Mucosa of stomach (tissue), 1 donor: ENCODE measurements around the gene SORBS1.

Source experiments
- H3K27me3 ChIP-seq: one replicate; pipeline ENCODE4 v1.7.0; 2013; ENCODE audit warnings: mild to moderate bottlenecking, low read length; ENCODE audit not compliant: control insufficient read depth, insufficient read depth
- H3K36me3 ChIP-seq: one replicate; pipeline ENCODE4 v1.7.0; 2013; ENCODE audit warnings: low read length; ENCODE audit not compliant: control insufficient read depth, insufficient read depth
- H3K4me1 ChIP-seq: one replicate; pipeline ENCODE4 v1.7.0; 2013; ENCODE audit warnings: mild to moderate bottlenecking, low read length; ENCODE audit not compliant: control insufficient read depth, insufficient read depth
- H3K4me3 ChIP-seq: one replicate; pipeline ENCODE4 v1.7.0; 2013; ENCODE audit warnings: low read length
- H3K9ac ChIP-seq: one replicate; pipeline ENCODE4 v1.7.0; 2013; ENCODE audit warnings: mild to moderate bottlenecking, low read length, moderate library complexity
- H3K9me3 ChIP-seq: one replicate; pipeline ENCODE4 v1.7.0; 2013; ENCODE audit warnings: mild to moderate bottlenecking, low read length, moderate library complexity; ENCODE audit not compliant: control insufficient read depth
- donor health status: Pancreatic carcinoma.

SORBS1 gene

DNA sequence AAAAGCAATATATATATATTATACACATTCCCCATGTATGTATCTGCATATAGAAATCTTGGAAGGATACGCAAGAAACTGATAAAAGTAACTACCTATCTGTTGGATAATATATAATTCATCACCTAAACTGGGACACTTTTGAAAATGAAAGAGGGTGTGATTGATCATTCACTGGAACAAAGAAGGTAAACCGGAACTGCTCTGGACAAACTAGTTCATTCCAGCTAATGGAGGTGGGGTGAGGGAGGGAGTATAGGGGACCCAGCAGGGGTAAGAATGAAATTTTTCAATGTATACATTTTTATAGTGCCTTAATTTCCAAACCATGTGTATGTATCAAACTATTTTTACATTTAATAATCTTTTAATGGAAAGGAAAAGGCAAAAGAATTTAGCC lies 25.6 kb downstream of the SORBS1 start:
- no peaks in the 10 kb centered on the region for H3K9me3 ChIP-seq
- peaks cover 52% of the 10 kb centered on the region for H3K4me1 ChIP-seq
- H3K4me3 ChIP-seq = no peak overlapping the region
- no peaks in the 10 kb centered on the region for H3K36me3 ChIP-seq
- no peaks in the 10 kb centered on the region for H3K27me3 ChIP-seq
- H3K9ac ChIP-seq = no peak overlapping the region

DNA sequence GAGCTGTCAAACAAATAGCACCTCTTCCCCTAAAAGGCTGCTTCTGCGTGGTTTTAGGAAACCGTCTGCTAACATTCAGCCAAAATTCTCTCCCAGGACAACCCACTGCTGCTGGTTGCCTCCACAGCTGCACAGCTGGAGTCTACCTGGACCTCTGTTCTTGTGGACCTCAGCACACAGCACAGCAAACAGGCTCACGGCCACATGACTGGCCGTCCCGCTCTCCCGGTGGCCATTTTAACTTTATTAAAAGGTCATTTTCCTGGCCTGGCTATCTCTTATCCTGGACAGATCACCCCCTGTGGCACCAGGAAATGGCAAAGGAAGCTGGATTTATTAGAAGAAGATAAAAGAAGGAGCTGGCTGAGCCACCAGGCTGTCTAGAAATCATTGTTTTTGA lies 27.6 kb downstream of the SORBS1 start:
- Histone ChIP-seq H3K9ac (no peak overlapping the region), H3K4me1 (peaks cover 56% of the 10 kb centered on the region), H3K27me3 (no peaks in the 10 kb centered on the region), H3K9me3 (no peaks in the 10 kb centered on the region), H3K36me3 (no peaks in the 10 kb centered on the region), H3K4me3 (no peak overlapping the region)

DNA sequence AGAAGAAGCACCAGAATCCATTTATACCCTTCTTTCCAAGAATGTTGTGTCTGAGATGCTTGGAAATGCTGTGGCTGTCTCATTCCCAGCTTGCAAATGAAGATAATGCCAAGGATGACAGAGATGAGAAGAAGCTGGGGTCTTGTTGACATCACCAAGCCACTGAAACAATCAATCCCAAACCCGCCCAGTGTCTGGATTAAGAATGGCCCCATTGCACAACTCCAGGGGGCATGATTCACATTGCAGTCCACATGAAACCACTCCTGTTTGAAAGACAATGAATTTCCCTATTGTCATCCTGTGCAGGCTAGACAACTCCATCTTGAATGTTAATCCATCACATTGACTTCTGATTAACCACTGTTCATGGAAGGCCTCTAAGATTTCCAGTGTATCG lies 28.6 kb downstream of the SORBS1 start:
- no peaks in the 10 kb centered on the region for H3K27me3 ChIP-seq
- peaks cover 46% of the 10 kb centered on the region for H3K4me1 ChIP-seq
- no peaks in the 10 kb centered on the region for H3K9me3 ChIP-seq
- H3K4me3 ChIP-seq = no peak overlapping the region
- H3K9ac ChIP-seq = no peak overlapping the region
- H3K36me3 ChIP-seq = no peaks in the 10 kb centered on the region

DNA sequence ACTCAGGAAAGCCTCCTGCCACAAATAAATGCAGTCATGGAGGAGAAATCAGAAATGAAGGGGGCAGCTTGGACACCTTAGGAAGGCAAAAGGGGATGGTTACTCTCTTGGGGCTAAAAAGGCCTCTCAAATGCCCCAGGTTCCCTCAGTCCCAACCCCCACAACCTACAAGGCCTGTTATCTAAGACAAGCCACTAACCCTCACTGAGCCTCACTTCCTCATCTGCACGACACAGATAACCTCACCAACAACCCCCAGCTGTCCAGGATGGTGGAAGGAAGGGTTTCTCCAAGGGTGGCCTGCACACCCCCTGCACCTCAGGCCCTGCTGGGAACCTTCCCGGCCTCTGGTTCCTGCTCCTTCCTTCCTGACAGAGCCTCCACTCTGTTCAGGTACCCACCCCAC lies 29.2 kb downstream of the SORBS1 start:
- Histone ChIP-seq H3K9me3 (no peaks in the 10 kb centered on the region), H3K4me1 (peaks cover 41% of the 10 kb centered on the region), H3K9ac (no peak overlapping the region)

DNA sequence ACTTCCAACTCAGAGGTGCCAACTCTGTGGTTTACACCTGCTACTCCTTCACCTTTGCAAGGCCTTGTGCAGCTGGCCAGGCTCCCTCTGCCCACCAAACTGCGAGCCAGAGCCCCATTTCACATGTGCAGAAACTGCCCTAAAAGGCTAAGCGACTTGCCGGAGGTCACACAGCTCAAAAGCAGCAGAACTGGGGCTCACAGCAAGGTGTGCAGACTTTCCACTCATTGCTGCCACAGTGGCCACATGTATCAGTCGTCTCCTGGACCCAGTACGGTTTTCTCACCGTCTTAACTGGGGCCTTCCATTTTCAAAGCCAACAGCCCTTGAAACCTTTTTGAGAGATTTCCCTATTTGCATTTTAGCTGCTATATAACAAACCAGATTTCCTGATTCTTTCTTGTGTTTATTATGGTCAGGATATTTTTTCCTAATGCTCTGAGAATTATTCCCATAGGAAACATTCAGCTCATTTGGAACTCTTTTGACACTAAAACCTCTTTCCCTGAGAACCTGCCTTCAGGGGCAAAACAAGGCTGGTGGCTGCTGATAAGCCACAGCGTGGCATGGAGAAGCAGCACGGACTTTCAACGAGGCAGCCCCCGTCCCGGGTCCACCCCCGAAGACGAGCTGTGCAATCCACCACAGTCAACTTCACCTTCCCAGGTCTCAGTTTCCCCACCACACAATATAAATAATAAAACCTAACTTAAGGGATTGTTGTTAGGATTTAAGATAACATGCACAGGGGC lies 29.9 kb downstream of the SORBS1 start:
- no peaks in the 10 kb centered on the region for H3K36me3 ChIP-seq
- H3K9me3 ChIP-seq = no peaks in the 10 kb centered on the region
- no peak overlapping the region for H3K4me3 ChIP-seq
- H3K9ac ChIP-seq = no peak overlapping the region
- peaks cover 37% of the 10 kb centered on the region for H3K4me1 ChIP-seq
- no peaks in the 10 kb centered on the region for H3K27me3 ChIP-seq

More for the DNA sequence above, 29.2 kb downstream of the SORBS1 start:
- no peaks in the 10 kb centered on the region for H3K36me3 ChIP-seq
- H3K4me3 ChIP-seq = no peak overlapping the region
- no peaks in the 10 kb centered on the region for H3K27me3 ChIP-seq

- peaks cover 34% of the 10 kb centered on the region for H3K4me1 ChIP-seq
- no peaks in the 10 kb centered on the region for H3K27me3 ChIP-seq
- H3K36me3 ChIP-seq = no peaks in the 10 kb centered on the region
- H3K9me3 ChIP-seq = no peaks in the 10 kb centered on the region
- H3K4me3 ChIP-seq = no peak overlapping the region
- H3K9ac ChIP-seq = no peak overlapping the region
Observed at GRCh38 chr10:95530561-95530960, 30.6 kb downstream of the SORBS1 start.

- Histone ChIP-seq H3K9me3 (no peaks in the 10 kb centered on the region), H3K9ac (no peak overlapping the region), H3K27me3 (no peaks in the 10 kb centered on the region), H3K4me1 (peaks cover 29% of the 10 kb centered on the region), H3K4me3 (no peak overlapping the region), H3K36me3 (no peaks in the 10 kb centered on the region)
Observed at GRCh38 chr10:95530029-95530428, 31.1 kb downstream of the SORBS1 start.

DNA sequence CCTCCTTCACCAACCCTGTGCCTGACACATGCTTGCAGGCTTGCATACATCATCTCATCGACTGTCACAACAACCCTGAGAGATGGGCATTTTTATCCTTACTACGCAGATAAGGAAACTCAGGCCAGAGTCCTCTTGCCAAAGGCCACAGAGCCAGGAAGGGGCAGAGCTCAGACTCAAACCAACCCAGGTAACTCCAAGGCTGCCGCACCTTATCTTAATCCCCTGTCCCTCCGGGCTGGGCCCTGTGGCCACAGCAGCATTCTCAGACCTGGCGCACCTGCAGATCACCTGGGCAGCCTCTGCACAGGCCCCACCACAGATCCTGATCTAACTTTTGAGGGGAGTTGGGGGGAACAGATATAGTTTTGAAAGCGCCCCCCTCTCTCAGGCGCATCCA lies 35.1 kb downstream of the SORBS1 start:
- no peak overlapping the region for H3K4me3 ChIP-seq
- no peaks in the 10 kb centered on the region for H3K36me3 ChIP-seq
- H3K27me3 ChIP-seq = no peaks in the 10 kb centered on the region
- no peaks in the 10 kb centered on the region for H3K9me3 ChIP-seq
- peaks cover 24% of the 10 kb centered on the region for H3K4me1 ChIP-seq
- no peak overlapping the region for H3K9ac ChIP-seq

DNA sequence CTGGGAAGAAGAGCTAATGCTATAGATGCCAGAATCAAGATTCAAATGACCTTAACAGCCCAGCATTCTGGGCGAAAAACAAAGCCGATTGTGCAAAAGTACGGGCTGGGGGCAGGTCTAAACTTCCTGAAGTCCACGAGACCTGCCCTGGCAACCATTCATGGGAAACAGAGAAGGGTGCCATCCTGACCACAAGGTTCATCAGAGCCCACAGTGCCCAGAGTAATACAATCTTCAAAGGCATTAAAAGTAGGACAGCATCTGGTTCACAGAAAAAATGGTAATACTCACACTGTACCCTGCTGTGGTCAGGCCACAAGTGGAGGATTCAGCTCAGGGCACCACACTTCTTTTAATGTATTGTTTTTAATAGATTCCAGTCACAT lies 36.1 kb downstream of the SORBS1 start:
- Histone ChIP-seq H3K27me3 (no peaks in the 10 kb centered on the region), H3K4me1 (peaks cover 18% of the 10 kb centered on the region), H3K4me3 (no peak overlapping the region), H3K36me3 (no peaks in the 10 kb centered on the region), H3K9ac (no peak overlapping the region), H3K9me3 (no peaks in the 10 kb centered on the region)

DNA sequence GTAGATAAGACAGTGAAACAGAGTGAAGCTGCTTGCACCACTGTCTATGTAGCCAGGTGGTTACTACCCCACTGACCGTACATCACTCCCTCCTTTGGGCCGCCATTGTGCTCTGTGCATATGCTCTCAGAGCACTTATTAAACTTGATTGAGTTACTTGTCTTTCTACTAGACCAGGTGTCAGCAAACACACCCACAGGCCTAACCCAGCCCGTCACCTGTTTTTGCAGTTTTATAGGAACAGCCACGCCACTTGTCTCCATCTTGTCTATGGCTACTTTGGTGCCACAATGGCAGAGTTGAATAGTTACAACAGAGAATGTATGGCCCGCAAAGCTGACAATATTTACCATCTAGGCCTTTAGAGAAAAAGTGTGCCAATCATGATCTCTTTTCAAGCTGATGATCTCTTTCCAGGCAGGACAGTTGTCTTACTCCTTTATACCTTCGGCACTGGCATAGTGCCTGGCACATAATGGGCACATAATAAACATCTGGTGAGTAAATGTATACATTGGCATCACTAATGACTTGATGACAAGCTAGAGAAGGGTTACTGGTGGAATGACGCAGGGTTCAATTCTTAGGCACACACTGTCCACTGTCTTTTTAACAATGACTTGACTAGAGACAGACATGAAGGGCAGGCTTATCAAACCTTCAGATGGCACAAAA lies 36.7 kb downstream of the SORBS1 start:
- Histone ChIP-seq H3K9ac (no peak overlapping the region), H3K9me3 (no peaks in the 10 kb centered on the region), H3K36me3 (no peaks in the 10 kb centered on the region), H3K27me3 (no peaks in the 10 kb centered on the region), H3K4me3 (no peak overlapping the region), H3K4me1 (peaks cover 15% of the 10 kb centered on the region)

DNA sequence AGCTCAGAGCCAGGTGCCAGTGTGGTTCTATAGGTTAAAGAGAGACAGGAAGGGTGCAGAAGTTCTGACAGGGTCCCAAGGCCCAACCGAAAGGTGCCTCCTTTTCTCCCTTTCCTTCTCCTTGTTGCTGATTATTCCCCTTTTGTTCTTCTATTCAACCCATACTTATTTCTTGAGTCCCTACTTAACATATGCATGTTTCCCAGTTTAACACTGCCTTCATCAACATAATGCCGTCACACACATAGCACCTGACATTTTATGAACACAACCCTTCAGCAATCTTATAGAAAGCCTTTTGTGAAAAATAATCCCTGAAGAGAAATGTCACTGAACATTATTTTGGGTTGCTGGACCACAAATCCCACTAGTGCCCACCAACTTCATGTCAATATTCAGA lies 39.1 kb downstream of the SORBS1 start:
- Histone ChIP-seq H3K9ac (no peak overlapping the region), H3K9me3 (no peaks in the 10 kb centered on the region), H3K4me3 (no peak overlapping the region), H3K27me3 (no peaks in the 10 kb centered on the region), H3K4me1 (peaks cover 32% of the 10 kb centered on the region), H3K36me3 (no peaks in the 10 kb centered on the region)

- no peak overlapping the region for H3K9ac ChIP-seq
- no peak overlapping the region for H3K4me3 ChIP-seq
- H3K36me3 ChIP-seq = no peaks in the 10 kb centered on the region
- H3K4me1 ChIP-seq = peaks cover 40% of the 10 kb centered on the region
- no peaks in the 10 kb centered on the region for H3K9me3 ChIP-seq
- no peaks in the 10 kb centered on the region for H3K27me3 ChIP-seq
Observed at GRCh38 chr10:95520617-95521016, 40.6 kb downstream of the SORBS1 start.
